Fibroblast of villous mesenchyme (primary cell): ENCODE results near the gene DHRS7C. TPM values are rescaled to one million over a fixed set of nuclear protein-coding genes. Genes with fewer than 3 reads are reported as not detected.
A peak's percentile ranks its signal among the peaks of the same experiment; 100 is the strongest.
"Not testable (repeated sequence)": the region's sequence is repeated elsewhere in the genome, so short reads cannot be mapped to it uniquely, and the experiment has no call there.

Experiments used
- DNase-seq: peaks from one replicate; pipeline ENCODE4 v3.0.0-alpha.2; 2010; ENCODE audit warnings: low read depth
- H3K4me3 ChIP-seq: 2 replicates; pipeline ENCODE4 v1.5.1; 2011; ENCODE audit warnings: low read depth, mild to moderate bottlenecking, low read length
- CTCF ChIP-seq: IDR thresholded peaks from 2 replicates; pipeline ENCODE4 v1.5.1; 2012; ENCODE audit warnings: low read depth, mild to moderate bottlenecking, low read length; ENCODE audit not compliant: insufficient read depth
- total RNA-seq: library from RNA; depleted of rRNA; stranded (reverse); fragments of >200 nt; gene quantifications from 2 replicates; pipeline ENCODE4 v1.2.3, GENCODE V29; 2012

Gene DHRS7C
- total RNA-seq, 1 donor = not detected

- no peak overlapping the region for H3K4me3 ChIP-seq
Measured at GRCh38 chr17:9798724-9799123, 7.3 kb upstream of the DHRS7C start.

GRCh38 chr17:9798008-9798407, 6.6 kb upstream of the DHRS7C start:
- peak; percentile 50 for DNase-seq
- H3K4me3 ChIP-seq = no peak overlapping the region
- TF ChIP-seq CTCF = peak; percentile 14

More at GRCh38 chr17:9798724-9799123, 7.3 kb upstream of the DHRS7C start:
- peak; percentile 26 for DNase-seq
- TF ChIP-seq CTCF = no peak

- DNase-seq = no peak
- no peak for TF ChIP-seq CTCF
- H3K4me3 ChIP-seq = no peak overlapping the region
Measured at GRCh38 chr17:9792181-9792840, 919 bp upstream of the DHRS7C start.

- H3K4me3 ChIP-seq = no peak overlapping the region
- no peak for TF ChIP-seq CTCF
- no peak for DNase-seq
Measured at GRCh38 chr17:9790316-9790715, 1.1 kb downstream of the DHRS7C start.

GRCh38 chr17:9788601-9789000, 2.8 kb downstream of the DHRS7C start:
- no peak for DNase-seq
- TF ChIP-seq CTCF = no peak
- H3K4me3 ChIP-seq = no peak overlapping the region

GRCh38 chr17:9784544-9784943, 6.8 kb downstream of the DHRS7C start:
- no peak for TF ChIP-seq CTCF
- no peak overlapping the region for H3K4me3 ChIP-seq
- DNase-seq = no peak

- H3K4me3 ChIP-seq, DNase-seq: not testable (repeated sequence)
Measured at GRCh38 chr17:9783465-9783864, 7.9 kb downstream of the DHRS7C start.
